GM12892 (cell line): ENCODE data around the gene BACH1.

ENCODE experiments used
- POLR2A ChIP-seq: IDR thresholded peaks from 2 replicates; pipeline ENCODE4 v1.6.1; 2011; ENCODE audit warnings: low read depth, low read length, control low read depth
- TAF1 ChIP-seq: IDR thresholded peaks from 2 replicates; pipeline ENCODE4 v1.6.1; 2011; ENCODE audit warnings: low read depth, mild to moderate bottlenecking, control low read depth, low read length, borderline replicate concordance

DNA sequence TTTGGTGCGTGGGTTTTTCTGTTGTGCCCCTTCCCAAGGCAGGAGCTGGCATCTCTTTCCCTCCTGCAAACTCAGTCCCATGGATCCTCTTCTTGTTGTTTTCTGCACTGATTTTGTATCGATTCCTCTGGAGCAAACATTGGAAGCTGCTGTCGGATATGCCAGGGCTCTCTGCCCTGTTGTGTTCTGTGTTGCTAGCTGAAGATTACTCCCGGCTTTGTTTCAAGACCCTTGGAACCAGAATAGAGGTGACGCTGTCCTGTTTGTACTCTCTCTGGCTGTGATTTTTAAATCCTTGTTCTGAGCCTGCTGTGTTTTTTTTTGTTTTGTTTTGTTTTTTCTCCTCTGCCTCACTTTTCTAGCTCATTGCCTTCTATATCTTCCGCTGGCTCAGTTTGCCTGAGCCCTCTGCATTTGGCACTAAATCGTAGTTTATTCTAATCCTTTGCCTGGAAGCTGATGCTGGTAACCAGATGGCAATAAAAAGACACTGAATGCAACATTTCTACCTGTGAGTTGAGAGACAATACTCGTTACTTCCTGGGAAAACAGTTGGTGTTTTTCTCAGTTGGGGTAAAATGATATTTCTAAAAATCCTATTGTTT is 67.0 kb downstream of the BACH1 start:
- TF ChIP-seq POLR2A (no peak), TAF1 (no peak)
